Gastrocnemius medialis (tissue), 4 donors: ENCODE measurements around the gene LARGE1.

ENCODE experiments used
- CTCF ChIP-seq, 5 experiments: fragments of 450-650 bp in 3 of 5; fragments of 200-600 bp in 2 of 5; sonication (generic) in 2 of 5; IDR thresholded peaks in 4 of 5; conservative IDR thresholded peaks in 1 of 5; 1 replicate in 4 of 5; 2 replicates in 1 of 5; pipeline ENCODE4 v1.5.1; 2016 to 2019; ENCODE audit warnings: antibody characterized with exemption in 5 of 5, mild to moderate bottlenecking in 3 of 5, moderate library complexity in 3 of 5
- POLR2A ChIP-seq, 2 donors: fragments of 450-650 bp; IDR thresholded peaks; one replicate each; pipeline ENCODE4 v1.6.1; 2017; ENCODE audit warnings: antibody characterized with exemption in 2 of 2, mild to moderate bottlenecking in 2 of 2, moderate library complexity in 2 of 2

- TF ChIP-seq CTCF (IDR thresholded peaks at IDR 0.05 in 4 of 5, conservative IDR thresholded peaks at IDR 0.05 in 1 of 5) (no peak), POLR2A (IDR thresholded peaks at IDR 0.05) (no peak)
Observed at GRCh38 chr22:33605666-33606065, 314.6 kb downstream of the LARGE1 start.
